Skin epidermis (tissue), 12 donors: ENCODE data around the gene HPSE2.
A peak's percentile ranks its signal among the peaks of the same experiment; 100 is the strongest.

Source experiments
- H3K27ac ChIP-seq, 21 experiments: fragments of 200-600 bp; sonication (generic) in 11 of 21; one replicate each; pipeline ENCODE4 v1.5.0; 2020; ENCODE audit warnings: mild to moderate bottlenecking in 3 of 21, inconsistent platforms in 2 of 21, moderate library complexity in 2 of 21
- H3K4me3 ChIP-seq, 7 experiments: fragments of 200-600 bp; sonication (generic) in 2 of 7; one replicate each; pipeline ENCODE4 v1.5.0; 2020; ENCODE audit warnings: inconsistent platforms in 2 of 7, mild to moderate bottlenecking in 2 of 7, moderate library complexity in 1 of 7

HPSE2 gene

DNA sequence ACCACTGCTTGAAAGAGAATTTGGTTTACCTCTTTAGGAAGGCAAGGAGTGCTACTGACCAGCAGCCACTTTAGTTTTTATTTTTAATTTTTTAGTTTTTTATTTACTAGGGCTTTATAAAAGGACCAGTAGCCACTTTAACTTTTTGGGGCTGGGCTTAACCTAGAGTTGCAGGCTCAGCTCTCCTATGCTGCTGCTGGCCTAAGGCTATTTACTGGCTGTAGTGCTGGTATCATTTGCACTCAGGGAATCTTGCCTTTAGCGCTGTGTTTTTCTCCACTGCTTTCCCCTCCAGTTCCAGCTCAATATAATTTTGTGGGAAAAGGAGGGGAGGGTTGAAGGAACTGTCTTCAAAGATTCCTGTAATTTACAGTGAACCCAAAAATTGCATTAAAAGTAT is 802.3 kb downstream of the HPSE2 start:
- H3K27ac ChIP-seq = no peak overlapping the region
- no peak overlapping the region for H3K4me3 ChIP-seq

GRCh38 chr10:98432330-98432729 is 803.3 kb downstream of the HPSE2 start:
- H3K27ac ChIP-seq = no peak overlapping the region
- H3K4me3 ChIP-seq = no peak overlapping the region

GRCh38 chr10:98431016-98431415 is 804.6 kb downstream of the HPSE2 start:
- Histone ChIP-seq H3K4me3 (no peak overlapping the region), H3K27ac (no peak overlapping the region)

- H3K27ac ChIP-seq = no peak overlapping the region
Measured at GRCh38 chr10:98430427-98430826, 805.2 kb downstream of the HPSE2 start.

DNA sequence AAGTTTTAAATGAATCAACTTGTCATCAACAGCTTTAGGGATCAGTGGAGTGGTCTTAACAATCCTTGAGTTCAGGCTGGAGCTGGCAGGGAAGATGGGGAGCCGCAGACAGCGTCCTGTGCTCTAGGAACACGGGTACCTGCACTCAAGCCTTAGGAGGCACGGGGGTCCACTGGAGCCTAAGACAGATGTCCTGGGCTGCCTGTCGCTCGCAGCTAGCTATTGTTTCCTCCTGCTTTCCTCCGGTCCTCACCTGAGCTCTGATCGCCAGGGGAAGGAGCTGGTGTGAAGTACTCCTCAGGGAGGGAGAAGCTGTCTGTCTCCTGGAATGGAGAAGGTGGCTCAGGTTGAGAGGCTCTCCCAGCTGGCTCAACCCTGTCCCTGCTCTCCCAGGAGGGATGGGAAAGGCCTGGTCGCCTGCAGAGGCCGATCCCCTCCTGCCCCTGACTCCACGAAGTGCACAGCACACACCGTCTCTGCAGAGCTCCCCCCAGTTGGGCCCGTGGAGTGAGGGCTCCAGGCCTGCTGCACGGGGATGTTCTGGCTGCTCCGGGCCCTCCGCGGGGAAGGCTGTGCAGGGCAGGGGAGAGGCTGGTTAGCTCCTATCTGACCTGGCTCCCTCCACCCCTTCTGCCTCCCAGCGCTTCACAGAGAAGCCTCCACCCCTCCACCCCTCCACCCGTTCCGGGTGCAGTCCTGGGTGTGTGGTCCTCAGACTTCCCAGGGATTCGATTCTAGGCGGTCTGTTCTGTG is 806.2 kb downstream of the HPSE2 start:
- H3K4me3 ChIP-seq = no peak overlapping the region
- no peak overlapping the region for H3K27ac ChIP-seq

More at GRCh38 chr10:98430427-98430826, 805.2 kb downstream of the HPSE2 start:
- no peak overlapping the region for H3K4me3 ChIP-seq

GRCh38 chr10:98427011-98427515 is 808.6 kb downstream of the HPSE2 start:
- Histone ChIP-seq H3K4me3 (no peak overlapping the region), H3K27ac (no peak overlapping the region)

GRCh38 chr10:98425511-98426352 is 809.9 kb downstream of the HPSE2 start:
- no peak overlapping the region for H3K4me3 ChIP-seq
- no peak overlapping the region for H3K27ac ChIP-seq

DNA sequence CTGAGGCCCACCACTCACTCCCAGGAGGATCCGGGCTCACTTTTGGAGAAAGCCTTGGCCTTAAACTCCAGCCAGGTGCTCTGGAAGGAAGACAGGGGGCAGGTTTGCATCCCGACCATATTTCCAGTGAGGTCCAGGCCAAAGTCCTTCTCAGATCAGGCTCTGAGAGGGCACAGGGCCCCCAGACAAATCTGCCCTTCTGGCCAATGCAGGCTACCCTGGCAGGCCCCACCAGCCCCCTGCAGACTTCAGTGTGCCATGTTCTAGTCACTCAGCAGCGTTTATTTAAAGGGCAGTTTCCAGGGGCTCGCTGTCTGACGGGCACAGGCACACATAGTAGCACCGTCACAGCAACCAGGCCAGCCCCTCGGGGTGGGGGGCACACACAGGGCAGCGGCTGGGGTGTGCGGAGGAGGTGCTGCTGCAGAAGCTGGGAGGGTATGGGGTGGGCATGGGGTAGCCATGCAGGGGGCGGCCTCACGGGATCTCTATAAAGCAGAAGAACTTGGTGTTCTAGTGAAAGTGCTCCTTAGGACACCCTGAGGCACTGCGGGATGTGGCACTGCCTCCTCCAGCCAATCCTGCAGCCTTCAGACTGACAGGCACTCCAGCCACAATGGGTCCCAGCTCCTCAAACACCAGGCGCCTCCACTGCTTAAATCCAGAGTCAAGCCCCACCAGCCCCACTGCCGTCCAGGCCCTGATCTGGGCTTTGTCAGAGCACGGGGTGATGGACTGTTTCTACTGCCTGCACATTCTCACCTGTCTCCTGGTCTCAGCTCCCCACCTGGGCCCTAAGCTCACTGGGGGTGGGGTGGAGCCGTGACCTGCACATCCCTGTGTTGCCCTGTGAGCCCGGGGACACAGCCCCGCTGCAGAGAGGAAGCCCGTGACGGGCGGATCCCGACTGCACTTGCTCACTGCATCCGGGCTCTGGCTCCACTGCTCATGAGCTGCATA is 811.1 kb downstream of the HPSE2 start:
- Histone ChIP-seq H3K27ac (no peak overlapping the region), H3K4me3 (no peak overlapping the region)

DNA sequence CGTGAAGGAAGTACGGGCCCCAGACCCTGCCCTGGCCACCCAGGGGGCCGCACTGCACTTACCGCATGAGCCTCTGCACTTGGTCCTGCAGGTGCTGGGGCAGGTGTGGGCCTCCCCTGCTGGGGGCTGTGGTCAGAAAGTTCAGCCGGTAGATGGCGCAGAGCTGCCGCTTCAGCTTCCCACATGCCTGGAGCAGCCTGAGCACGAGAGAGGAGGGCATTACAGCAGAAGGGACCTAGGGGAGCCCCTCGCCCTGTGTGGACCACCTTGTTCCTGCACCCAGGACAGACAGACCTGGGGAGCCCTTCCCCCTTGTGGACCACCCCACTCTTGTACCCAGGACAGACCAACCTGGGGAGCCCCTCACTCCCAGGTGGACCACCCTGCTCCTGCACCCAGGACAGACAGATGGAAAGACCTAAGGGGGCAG is 811.9 kb downstream of the HPSE2 start:
- Histone ChIP-seq H3K4me3 (no peak overlapping the region), H3K27ac (no peak overlapping the region)

GRCh38 chr10:98422182-98422581 is 813.5 kb downstream of the HPSE2 start:
- H3K4me3 ChIP-seq = no peak overlapping the region

DNA sequence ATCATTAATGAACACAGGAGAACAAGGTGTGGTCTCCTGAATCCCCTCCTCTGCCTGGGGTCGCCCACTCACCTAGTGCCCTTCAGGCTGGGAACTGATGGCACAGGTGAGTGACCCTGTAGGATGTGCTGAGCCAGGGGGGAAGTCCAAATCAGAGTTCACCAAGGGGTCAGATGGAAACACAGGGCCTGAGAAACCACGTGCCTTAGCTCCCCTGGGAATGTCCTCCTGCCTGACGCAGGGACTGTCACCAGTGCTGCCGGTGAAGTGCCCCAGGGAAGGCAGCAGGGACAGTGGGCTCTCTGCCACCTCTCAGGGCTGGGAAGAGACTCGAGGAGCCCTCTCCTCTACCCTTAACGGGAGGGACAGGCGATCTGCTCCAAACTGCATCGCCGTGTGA is 814.9 kb downstream of the HPSE2 start:
- Histone ChIP-seq H3K27ac (no peak overlapping the region), H3K4me3 (no peak overlapping the region)

More at GRCh38 chr10:98422182-98422581, 813.5 kb downstream of the HPSE2 start:
- H3K27ac ChIP-seq = no peak overlapping the region

GRCh38 chr10:98419469-98420261 is 816.0 kb downstream of the HPSE2 start:
- Histone ChIP-seq H3K27ac (no peak overlapping the region), H3K4me3 (no peak overlapping the region)

DNA sequence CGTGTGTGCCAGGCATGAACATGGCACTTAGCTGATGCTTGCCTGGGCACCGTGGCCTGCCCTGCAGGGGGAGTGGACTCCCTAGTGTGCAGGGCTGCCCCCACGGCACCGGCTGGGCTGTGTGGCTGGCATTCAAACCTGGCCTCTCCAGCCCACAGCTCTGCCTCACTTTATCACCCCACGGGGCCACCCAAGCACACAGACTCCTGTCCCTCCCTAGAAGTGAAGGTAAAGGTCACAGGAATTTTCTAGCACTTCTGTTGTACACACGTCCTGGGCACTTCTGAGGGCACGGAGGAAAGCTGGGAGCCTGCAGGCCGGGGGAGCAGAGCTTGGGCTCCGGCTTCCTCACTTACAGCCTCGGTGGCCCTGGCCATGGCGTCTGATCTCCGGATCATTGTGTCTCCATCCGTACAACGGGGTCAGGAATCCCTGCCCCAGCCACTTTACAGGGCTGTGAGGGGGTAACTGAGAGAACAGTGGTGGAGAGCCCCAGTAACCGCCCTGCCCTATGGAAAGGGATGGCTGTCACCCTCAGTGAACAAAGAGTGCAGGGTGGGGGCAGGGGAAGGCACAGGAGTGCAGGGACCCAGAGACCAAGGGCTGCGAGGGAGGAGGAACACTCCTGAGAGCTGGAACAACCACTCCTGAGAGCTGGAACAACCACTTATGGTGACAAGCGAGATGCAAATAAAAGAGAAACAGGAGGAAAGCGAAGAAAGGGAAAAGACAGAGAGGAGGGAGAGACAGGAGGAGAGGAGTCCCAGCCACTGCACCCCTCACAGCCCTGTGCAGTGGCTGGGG is 816.8 kb downstream of the HPSE2 start:
- Histone ChIP-seq H3K4me3 (no peak overlapping the region), H3K27ac (no peak overlapping the region)

- Histone ChIP-seq H3K27ac (no peak overlapping the region), H3K4me3 (no peak overlapping the region)
Measured at GRCh38 chr10:98417973-98418664, 817.5 kb downstream of the HPSE2 start.

DNA sequence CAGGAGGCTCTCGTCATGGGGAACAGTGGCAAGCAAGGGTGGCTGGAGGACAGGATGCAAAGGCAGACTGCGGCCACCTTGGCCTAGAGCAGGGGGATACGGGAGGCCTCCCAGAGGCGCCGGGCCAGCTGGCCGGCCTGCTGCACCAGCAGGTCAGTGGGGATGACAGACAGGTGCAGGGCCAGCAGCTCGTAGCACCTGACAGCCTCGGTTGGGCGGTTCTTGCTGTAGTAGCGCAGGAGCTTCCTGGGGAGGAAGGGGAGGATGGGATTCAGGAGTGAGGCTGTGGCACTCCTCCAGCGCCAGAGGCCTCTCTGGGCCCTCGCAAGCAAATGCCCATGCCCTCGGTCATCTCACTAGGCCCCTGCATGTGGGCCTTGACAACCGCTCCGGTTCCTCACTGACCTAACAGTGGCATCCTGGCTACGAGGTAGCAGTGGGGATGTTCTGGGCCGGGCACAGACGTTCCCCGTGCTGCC is 818.1 kb downstream of the HPSE2 start:
- H3K4me3 ChIP-seq = no peak overlapping the region

GRCh38 chr10:98416606-98417388 is 818.9 kb downstream of the HPSE2 start:
- H3K4me3 ChIP-seq = no peak overlapping the region

More for the DNA sequence above, 818.1 kb downstream of the HPSE2 start:
- no peak overlapping the region for H3K27ac ChIP-seq

GRCh38 chr10:98415731-98416119 is 819.9 kb downstream of the HPSE2 start:
- Histone ChIP-seq H3K4me3 (no peak overlapping the region), H3K27ac (peak overlapping the region in 11 of 21 experiments; percentile 23 to 89 (median 76))

More at GRCh38 chr10:98416606-98417388, 818.9 kb downstream of the HPSE2 start:
- no peak overlapping the region for H3K27ac ChIP-seq
